KOPT-K1 (cell line): ENCODE data around the gene AIF1L.
"Not testable (repeated sequence)": the region's sequence is repeated elsewhere in the genome, so short reads cannot be mapped to it uniquely, and the experiment has no call there.

Experiments
- H3K27ac ChIP-seq: fragments of 200-600 bp; sonication (generic); 2 replicates; pipeline ENCODE4 v1.5.1; 2016; ENCODE audit warnings: antibody characterized with exemption, mild to moderate bottlenecking, low read depth, low read length; ENCODE audit not compliant: poor library complexity, severe bottlenecking
- H3K36me3 ChIP-seq: fragments of 200-600 bp; sonication (generic); 2 replicates; pipeline ENCODE4 v1.5.1; 2017; ENCODE audit warnings: antibody characterized with exemption, mild to moderate bottlenecking, low read length, moderate library complexity; ENCODE audit not compliant: insufficient read depth
- H3K9me3 ChIP-seq: fragments of 200-600 bp; sonication (generic); 2 replicates; pipeline ENCODE4 v1.5.1; 2017; ENCODE audit warnings: antibody characterized with exemption, low read length, mild to moderate bottlenecking; ENCODE audit not compliant: insufficient read depth, poor library complexity, severe bottlenecking

The AIF1L gene

DNA sequence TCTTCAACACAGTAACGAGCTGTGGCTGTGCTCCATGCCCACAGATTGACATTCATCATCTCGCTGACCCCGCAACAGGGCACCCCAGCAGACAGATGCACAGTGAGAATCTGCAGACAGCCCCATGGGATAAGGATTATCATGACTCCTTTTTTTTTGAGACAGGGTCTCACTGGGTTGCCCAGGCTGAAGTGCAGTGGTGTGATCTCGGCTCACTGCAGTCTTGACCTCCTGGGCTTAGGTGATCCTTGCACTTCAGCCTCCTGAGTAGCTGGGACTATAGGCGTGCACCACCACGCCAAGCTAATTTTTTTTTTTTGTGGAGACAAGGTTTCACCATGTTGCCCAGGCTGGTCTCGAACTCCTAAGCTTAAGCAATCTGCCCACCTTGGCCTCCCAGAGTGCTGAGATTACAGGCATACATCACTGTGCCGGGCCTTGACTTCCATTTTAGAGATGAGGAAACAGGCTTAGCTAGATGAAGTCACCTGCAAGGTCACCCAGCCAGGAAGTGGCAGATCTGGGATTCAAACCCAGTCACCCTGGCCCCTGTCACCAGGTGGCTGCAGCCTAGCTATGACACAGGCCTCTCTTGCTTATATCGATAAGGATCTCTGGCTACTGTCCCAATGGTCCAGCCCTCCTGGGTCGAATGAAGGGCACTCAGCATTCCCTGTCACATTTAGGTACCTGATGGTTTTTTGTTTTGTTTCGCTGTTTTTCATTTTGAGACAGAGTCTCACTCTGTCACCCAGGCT lies 5.1 kb downstream of the AIF1L start:
- Histone ChIP-seq H3K36me3 (no peaks in the 10 kb centered on the region), H3K27ac (no peak overlapping the region)

DNA sequence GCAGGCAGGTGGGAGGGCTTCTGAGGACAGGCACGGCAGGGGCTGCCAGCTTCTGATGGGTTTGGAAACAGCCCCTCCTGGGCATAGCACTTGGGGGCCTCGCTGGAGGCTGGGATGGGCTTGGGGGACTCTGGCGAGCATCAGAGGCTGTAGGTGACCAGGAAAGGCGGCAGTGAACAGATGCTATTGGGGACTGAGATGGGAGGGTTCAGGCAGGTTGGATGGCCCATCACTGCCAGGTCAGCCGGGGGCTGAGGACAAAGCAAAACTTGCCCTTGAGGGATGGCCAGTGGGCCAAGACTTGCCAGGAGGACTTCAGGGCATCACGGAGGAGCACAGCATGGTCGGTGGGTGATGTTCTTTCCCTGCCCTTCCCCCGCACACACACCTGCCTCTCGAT lies 6.7 kb downstream of the AIF1L start:
- Histone ChIP-seq H3K27ac (no peak overlapping the region), H3K36me3 (no peaks in the 10 kb centered on the region), H3K9me3 (no peaks in the 10 kb centered on the region)

More for the DNA sequence above, 5.1 kb downstream of the AIF1L start:
- no peaks in the 10 kb centered on the region for H3K9me3 ChIP-seq

DNA sequence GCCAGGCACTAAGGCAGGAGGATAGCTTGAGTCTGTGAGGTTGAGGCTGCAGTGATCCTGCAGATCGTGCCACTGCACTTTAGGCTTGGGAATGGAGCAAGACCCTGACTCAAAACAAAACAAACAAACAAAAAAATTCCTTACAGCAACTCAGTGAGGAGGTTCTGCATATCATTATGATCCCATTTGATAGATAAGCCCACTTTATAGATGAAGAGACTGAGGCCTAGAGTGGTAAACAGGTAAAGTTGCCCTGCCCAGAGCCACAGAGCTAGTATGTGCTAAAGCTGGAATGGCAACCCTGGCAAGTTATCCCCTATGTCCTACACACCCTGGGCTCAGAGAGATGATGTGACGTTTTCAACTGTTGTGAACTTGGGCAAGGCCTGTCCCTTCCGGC lies 7.2 kb downstream of the AIF1L start:
- H3K9me3 ChIP-seq, result no peaks in the 10 kb centered on the region
- H3K36me3 ChIP-seq, result no peaks in the 10 kb centered on the region
- H3K27ac ChIP-seq, result no peak overlapping the region

DNA sequence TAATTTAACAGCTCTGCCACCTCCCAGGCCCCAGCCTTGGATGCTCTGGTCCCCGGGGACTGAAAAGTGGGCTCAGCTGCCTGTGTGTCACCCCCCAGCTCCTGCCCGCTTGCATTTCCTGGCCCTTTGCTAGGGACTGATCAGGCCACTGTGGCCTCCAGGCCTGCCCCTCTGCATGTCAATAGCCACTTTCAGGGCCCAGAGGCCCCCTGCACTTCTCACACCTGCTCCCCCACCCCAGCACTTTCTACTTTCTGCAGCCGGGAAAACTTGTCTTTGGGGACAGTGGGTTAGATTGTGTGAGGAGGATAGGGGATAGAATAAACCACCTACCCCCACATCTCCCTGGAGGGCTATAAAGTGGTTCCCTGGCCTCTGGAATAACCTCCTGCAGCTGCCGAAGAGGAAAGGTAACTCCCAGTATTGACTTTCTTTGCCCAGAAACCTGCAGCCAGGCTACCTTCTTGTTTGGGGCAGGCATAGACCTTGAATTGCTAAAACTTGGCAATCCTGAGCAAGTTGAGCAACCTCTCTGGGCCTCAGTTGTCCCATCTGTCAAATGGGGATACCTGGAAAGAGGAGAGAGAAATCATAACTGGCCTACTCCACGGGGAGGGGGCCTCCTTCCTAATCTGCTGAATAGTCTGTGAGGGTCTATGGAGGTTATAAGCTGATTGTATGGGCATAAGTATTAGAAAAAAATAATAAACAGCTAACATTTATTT lies 7.8 kb downstream of the AIF1L start:
- Histone ChIP-seq H3K36me3 (no peaks in the 10 kb centered on the region), H3K27ac (no peak overlapping the region), H3K9me3 (no peaks in the 10 kb centered on the region)

GRCh38 chr9:131105952-131106351 lies 9.6 kb downstream of the AIF1L start:
- Histone ChIP-seq H3K36me3 (no peaks in the 10 kb centered on the region), H3K9me3 (no peaks in the 10 kb centered on the region), H3K27ac (no peak overlapping the region)

GRCh38 chr9:131107760-131108159 lies 11.4 kb downstream of the AIF1L start:
- Histone ChIP-seq H3K27ac (no peak overlapping the region), H3K36me3 (no peaks in the 10 kb centered on the region), H3K9me3 (no peaks in the 10 kb centered on the region)

DNA sequence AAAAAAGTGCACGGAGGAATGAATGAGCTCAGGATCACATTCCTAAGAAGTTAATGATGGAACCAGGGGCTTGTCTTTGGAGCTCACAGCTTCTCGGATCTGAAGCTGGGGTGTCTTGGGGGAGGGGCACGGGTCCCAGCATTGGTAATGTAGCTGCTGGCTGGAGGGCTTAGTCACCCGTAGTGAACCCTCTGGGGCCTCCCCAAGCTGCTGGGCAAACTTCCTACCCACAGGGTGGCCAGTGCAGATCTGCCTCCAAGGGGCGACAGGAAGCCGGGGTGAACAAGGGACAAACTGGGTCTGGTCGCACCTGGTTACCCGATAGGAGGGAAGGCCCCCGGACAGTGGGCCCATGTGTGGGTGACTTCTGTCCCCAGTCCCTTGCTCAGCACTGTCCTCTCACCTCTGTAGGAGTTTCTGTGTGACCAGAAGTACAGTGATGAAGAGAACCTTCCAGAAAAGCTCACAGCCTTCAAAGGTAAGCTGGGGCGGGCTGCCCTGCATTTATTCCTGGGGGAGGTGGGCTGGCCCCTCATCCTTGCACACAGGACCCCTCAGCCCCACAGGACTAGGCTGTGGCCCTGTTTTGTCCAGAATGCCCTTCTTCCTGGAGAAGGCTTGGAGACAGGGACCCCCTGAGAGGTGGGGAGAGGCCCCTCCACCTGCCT lies 15.0 kb downstream of the AIF1L start:
- no peak overlapping the region for H3K27ac ChIP-seq
- no peaks in the 10 kb centered on the region for H3K36me3 ChIP-seq
- no peaks in the 10 kb centered on the region for H3K9me3 ChIP-seq

GRCh38 chr9:131111854-131112311 lies 15.6 kb downstream of the AIF1L start:
- no peak overlapping the region for H3K27ac ChIP-seq
- H3K36me3 ChIP-seq, result no peaks in the 10 kb centered on the region
- no peaks in the 10 kb centered on the region for H3K9me3 ChIP-seq

DNA sequence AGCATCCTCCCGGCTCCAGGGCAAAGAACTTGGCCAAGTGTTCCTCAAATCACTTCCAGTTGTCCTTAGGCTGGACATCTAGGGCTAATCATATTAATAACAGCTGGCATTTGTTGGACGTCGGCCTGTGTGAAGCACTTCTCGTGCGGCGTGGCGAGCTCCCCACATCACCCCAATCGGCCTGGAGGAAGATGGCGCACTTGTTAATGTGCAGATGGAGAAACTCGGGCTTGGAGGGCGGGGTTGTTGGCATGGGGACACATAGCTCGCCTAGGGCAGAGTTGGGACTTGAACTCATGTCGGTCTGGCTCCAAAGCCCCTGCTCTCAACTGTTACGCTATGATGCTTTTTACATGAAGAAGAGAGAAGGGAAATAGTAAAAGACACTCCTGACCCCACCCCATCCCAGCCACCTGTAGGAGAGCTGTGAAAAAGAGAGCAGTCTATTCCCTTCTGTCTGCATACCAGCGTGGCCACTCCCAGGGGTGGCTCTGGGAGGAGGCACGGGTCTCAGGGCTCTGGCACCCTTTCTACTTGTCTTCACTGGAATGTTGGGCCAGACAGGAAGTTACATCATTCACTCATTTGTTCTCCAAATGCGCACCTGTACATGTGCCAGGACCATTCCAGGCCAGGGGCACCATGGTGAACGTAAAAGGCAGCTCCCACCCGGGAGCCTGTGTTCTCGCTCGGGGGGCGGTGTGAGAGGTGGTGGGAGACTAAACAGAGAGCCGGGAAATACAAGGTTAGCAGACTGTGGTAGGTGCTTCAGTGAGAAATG lies 16.2 kb downstream of the AIF1L start:
- Histone ChIP-seq H3K36me3 (no peaks in the 10 kb centered on the region), H3K9me3 (no peaks in the 10 kb centered on the region), H3K27ac (no peak overlapping the region)

DNA sequence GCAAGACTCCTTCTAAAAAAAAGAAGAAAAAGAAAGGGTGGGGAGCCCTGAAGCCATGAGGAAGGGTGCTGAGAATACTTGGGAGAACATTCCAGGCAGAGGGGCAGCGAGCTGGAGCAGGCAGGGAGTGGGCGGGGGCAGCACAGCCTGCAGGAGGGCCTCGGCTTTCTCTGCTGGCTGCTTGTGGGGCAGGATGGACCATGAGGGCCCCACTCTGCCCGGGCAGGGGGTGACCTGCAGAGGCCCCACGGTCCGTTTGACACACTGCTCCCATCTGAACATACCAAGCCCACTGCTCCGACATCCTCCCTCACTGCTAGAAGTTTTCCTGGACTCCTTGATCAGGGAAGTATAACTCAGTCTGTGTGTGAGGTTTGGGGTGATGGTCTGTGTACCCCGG lies 17.3 kb downstream of the AIF1L start:
- Histone ChIP-seq H3K27ac (no peak overlapping the region), H3K36me3 (no peaks in the 10 kb centered on the region), H3K9me3 (no peaks in the 10 kb centered on the region)

GRCh38 chr9:131114084-131114535 lies 17.8 kb downstream of the AIF1L start:
- H3K9me3 ChIP-seq, result no peaks in the 10 kb centered on the region
- no peaks in the 10 kb centered on the region for H3K36me3 ChIP-seq
- no peak overlapping the region for H3K27ac ChIP-seq

DNA sequence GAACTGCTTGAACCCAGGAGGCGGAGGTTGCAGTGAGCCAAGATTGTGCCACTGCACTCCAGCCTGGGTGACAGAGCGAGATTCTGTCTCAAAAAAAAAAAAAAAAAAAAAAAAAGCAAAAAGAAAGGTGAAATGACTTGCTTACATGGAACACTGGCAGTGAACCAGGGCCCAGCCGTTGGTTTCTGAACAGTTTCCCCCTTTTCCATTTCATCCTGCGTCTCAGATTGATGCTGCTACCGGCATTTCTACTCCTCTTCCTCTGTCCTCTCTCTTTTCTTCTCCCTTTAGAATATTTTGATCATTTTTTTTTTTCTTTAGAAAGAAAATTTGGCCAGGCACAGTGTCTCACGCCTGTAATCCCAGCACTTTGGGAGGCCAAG lies 19.0 kb downstream of the AIF1L start:
- H3K9me3 ChIP-seq, result not testable (repeated sequence)

GRCh38 chr9:131116281-131117120 lies 20.2 kb downstream of the AIF1L start:
- Histone ChIP-seq H3K36me3 (no peaks in the 10 kb centered on the region), H3K9me3 (no peaks in the 10 kb centered on the region), H3K27ac (no peak overlapping the region)

More for the DNA sequence above, 19.0 kb downstream of the AIF1L start:
- H3K36me3 ChIP-seq, H3K27ac ChIP-seq: not testable (repeated sequence)

GRCh38 chr9:131117121-131117761 lies 20.9 kb downstream of the AIF1L start:
- Histone ChIP-seq H3K27ac (no peak overlapping the region), H3K36me3 (no peaks in the 10 kb centered on the region), H3K9me3 (no peaks in the 10 kb centered on the region)
